C1 segment of cervical spinal cord (tissue), 14 donors: ENCODE results near the gene NOX5.

Experiments used
- DNase-seq, 14 donors: peaks; one replicate each; lab custom pipeline; 2025; lab: John Stamatoyannopoulos, UW

NOX5 gene

DNA sequence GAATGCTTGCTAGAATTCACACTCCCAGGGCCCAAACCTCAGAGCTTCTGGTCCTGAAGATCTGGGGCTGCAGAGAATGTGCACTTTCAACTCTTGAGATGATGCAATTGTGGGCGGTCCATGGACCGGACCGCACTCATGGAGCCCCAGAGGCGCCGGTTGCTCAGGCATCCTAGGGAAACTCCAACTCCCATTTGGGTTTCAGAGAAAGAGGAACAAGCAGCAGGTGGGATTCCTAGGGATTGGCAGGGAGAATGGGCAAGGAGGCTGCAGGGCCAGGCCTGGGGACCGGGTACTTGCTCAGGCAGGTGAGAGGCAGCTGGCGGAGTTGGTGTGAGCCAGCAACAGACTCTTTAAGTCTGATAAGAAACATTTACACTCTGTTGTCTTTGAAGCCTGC is 3.5 kb downstream of the NOX5 start:
- DNase-seq: no peak

DNA sequence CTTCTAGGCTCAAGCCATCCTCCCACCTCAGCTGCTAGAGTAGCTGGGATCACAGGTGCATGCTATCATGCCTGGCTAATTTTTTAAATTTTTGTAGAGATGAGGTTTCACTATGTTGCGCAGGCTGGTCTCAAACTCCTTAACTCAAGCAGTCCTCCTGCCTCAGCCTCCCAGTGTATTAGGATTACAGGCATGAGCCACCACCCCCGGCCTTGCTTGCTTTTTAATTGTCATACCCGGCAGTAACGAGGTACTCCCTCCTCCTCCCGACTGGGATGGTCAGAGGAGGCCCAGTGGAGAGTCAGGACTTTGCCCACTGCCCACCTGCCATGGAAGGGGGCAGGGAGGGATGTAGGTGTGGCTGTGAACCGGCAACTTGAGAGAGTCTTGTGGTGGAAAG is 4.5 kb downstream of the NOX5 start:
- DNase-seq: no peak

DNA sequence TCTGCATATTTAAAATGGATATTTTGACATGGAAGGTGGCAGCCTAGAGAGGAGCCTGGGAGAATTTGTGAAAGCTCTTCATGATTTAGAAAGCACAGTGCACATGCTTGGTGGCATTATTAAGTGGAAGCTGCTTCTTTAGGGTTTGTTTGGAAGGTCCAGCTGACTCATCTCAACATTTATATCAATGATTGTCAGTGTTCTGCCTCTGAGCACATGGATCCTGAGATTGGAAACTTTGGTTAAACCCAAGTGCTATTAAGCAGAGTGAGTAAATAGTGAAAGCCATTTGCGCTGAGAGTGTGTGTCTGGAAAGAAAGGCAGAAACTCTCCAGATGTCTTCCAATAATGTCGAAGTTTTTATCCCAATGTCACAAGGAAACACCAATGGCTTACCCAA is 7.4 kb downstream of the NOX5 start:
- DNase-seq: no peak

DNA sequence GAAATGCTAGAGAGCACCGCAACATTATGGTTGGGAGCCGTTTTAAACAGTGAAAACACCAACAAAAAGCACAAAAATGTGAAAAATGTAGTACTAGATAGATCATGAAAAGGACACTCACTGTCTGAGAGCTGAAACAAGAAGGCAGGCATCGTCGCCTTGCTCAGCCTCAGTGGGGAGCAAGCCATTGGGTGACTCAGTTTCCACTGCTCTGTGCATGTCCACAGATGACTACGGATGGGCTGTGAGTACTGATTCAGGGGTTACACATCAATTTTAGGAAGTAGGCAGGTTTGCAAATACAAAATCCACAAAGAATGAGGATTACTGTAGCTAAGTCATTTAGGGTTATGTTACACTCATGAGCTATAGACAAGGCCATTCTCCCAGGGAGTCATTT is 10.8 kb downstream of the NOX5 start:
- no peak for DNase-seq

DNA sequence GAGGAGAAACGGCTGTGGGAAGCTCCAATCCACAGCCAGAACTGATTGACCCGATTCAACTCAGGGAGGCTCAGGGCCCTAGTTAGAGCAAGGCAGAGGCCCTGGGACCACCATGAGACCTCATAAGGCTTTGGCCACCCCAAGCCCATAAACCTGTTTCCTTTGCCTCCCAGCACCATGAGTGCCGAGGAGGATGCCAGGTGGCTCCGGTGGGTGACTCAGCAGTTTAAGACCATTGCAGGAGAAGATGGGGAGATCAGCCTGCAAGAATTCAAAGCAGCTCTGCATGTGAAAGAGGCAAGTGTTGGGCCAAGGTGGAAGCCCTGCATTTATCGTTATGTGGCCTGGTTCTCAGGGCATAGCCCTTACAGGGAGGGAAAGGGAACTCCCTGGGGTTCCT is 11.9 kb downstream of the NOX5 start:
- DNase-seq: no peak

DNA sequence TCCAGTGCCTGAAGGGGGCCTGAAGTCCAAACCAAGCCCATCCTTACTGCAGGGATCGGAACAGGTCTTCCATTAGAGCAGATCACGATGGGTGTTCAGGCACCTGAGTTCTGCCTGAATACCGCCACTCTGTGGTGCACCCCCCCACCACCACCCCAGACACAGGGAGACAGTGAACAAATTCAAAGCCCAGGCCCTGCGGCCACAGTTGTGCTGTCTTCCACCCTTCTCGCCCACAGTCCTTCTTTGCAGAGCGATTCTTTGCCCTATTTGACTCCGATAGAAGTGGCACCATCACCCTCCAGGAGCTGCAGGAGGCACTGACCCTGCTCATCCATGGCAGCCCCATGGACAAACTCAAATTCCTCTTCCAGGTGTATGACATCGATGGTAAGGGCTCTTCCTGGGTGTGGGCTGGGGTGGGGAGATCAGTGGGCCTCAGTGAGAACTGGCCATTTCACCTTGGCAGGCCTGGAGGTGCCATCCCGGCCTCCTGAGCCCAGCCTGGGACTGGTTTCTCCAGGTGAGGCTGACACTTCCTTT is 13.6 kb downstream of the NOX5 start:
- no peak for DNase-seq

DNA sequence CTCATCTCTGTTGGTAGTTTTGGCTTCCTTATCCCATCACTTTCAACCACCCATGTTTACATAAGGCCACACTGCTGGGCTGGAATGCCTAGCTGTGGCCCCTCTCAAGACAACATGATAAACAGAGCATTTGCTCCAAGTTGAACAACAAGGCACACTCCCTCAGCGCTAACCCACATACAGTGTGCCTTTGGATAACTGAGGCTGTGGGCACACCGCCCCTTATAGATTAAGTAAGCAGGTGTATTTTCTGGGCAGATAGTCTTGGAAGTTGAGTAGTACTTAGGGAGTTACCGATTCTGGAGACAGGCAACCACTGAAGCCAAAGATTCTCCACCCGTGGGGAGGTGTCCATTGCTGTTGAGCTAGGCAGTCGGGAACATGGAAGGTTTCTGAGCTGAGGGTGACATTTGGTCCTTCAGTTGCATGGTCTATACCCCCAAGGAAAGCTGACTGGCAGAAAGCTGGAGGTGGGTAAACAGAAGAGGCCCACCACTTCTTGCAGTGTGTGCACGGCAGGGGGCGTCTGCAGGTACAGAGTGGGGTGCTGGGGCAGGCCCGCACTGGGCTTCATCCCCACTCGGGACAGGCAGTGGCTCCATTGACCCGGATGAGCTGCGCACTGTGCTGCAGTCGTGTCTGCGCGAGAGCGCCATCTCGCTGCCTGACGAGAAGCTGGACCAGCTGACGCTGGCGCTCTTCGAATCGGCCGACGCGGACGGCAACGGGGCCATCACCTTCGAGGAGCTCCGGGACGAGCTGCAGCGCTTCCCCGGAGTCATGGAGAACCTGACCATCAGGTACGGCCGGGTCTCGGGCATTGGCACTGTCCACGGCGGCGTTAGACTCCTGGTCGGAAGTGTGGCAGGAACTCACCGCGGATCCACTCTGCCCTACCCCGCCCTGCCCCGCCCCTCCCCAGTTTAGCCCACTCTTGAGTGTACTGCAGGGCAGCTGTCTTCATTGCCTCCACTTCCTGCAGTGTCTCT is 16.8 kb downstream of the NOX5 start:
- DNase-seq: no peak

DNA sequence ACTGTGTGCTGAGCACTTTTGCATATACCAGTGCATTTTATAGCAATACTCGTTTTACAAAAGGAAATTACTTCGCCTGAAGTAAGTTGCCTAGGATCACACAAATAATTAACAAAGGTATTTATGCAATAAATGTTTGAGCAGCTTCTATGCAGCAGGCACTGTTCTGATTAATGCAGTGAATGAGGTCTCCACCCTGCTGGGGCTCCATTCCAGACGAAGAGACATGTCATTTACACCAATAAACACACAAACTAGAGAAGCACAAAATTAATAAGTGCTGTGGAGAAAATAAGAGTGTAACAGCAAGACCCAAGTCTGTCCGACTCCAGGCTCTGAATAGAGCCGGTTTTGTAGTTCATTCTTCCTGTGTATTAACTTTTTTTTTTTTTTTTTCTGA is 17.5 kb downstream of the NOX5 start:
- DNase-seq: no peak

DNA sequence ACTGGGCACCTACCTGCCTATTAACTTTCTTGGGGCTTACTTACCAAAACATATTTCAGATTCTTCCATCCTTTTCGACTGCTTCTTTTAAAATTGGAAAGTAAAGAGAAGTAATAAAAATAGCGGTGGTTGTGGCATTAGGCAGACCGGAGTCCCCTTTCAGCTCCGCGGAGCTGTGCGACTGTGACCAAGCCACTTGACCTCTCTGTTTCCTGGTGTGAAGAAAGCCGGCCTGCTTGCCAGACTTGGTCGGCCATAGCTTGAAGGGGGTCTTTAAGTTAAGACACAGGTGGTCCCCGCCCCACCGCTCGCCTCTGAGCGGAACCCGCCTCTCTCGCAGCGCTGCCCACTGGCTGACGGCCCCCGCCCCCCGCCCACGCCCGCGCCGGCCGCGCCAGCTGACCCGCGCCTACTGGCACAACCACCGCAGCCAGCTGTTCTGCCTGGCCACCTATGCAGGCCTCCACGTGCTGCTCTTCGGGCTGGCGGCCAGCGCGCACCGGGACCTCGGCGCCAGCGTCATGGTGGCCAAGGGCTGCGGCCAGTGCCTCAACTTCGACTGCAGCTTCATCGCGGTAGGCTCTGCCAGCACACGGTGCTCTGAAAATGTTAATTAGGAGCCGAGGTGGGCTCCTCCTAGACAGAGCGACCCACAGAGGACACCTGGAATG is 18.3 kb downstream of the NOX5 start:
- no peak for DNase-seq

DNA sequence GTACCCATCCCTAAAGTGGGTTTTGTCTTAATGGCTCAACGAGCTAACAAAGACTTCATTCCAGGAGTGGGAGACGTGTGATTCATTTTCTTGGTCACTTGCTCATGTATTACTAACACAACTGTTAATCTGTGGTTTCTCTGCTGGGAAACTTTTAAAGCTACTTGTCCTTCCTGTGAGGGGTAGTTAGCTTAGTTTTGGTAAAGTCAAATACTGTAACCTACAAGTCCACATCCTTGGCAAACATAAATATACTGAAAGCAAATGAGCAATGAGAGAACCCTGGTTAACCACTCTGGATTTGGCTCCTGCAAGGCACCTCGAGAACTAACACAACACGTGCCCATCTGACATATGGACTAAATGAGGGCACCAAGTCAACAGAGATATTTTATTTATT is 19.9 kb downstream of the NOX5 start:
- no peak for DNase-seq

DNA sequence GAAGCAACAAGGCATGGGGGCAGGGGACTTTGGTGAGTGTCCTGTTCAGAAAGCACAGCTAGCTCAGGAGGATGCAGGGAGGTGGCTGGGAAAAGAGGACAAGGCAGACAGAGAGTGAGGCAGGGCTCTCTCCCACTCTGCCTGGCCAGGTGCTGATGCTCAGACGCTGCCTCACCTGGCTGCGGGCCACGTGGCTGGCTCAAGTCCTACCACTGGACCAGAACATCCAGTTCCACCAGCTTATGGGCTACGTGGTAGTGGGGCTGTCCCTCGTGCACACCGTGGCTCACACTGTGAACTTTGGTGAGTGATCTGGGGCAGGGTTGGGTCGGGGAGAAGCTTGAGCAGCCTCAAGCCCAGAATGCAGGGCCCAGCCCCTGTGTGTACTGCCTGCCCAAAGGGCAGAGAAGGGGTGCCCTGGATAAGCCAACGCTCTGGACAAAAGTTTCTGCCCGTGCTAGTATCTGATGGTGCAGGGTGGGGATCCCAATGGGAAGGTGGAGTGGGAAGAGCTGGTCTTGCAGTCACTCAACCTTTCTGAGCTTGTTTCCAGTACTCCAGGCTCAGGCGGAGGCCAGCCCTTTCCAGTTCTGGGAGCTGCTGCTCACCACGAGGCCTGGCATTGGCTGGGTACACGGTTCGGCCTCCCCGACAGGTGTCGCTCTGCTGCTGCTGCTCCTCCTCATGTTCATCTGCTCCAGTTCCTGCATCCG is 20.9 kb downstream of the NOX5 start:
- no peak for DNase-seq

DNA sequence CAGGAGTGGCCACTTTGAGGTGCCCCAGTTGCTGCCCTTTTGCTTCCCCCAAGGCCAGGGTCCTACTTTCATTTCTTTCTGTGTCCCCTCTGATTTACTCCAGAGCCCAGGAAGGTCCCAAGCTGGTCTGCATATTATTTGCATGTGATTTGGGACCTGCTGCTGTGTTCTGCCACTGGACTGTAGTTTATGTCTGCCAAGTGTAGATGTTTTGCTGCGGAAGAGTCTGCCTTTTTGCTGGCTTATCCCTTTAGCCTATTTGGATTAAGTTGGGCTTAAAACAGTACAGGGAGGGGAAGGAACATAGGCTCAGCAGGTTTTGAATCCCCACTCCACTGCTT is 21.4 kb downstream of the NOX5 start:
- DNase-seq: no peak

DNA sequence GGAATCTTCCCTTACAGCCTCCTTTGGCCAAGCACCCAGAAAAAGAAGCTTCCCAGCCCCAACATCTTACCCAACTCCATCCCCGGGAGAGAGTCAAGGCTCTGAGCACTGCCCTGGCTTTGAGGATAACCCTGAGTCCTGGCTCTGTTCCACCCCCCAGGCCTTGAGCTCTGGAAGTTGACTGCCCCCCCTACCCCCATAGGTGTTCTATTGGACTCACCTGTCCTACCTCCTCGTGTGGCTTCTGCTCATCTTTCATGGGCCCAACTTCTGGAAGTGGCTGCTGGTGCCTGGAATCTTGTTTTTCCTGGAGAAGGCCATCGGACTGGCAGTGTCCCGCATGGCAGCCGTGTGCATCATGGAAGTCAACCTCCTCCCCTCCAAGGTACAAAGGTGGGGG is 22.3 kb downstream of the NOX5 start:
- DNase-seq: no peak

DNA sequence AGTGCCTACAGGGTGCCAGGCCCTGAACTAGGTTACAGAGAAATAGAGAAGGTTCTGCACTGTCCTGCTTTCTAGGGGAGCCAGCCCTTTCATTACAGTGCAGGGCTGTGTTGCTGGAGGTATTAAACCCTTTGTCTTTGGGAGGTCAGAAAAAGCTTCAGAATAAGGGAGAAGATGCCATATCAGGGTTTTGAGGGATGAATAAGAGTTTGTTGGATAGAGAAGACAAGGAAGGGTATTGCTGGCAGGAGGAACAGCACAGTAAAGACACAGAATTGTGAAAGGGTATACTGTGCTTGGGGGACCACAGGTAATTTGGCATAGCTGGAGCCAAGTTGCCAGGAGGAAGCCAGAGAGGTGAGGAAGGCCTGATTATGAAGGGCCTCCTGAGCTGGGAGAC is 23.0 kb downstream of the NOX5 start:
- no peak for DNase-seq

DNA sequence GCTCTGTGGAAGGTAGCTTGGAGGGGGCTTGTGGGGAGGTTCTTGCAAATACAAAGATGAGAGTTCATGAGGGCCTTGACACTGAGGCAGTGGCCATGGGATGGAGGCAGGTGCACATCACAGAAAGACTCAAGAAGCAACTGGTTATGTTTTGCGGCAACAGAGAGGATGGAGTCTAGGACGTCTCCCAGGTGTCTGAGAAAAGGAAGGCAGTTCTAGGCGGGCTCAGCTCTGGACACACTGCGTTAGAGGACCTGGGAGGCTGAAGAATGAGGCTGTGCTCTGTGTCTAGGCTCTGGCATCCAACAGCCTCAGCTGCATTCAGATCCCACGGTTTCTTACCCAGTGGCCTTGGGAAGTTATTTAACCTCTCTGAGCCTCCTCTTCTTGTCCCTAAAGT is 23.5 kb downstream of the NOX5 start:
- DNase-seq: no peak

DNA sequence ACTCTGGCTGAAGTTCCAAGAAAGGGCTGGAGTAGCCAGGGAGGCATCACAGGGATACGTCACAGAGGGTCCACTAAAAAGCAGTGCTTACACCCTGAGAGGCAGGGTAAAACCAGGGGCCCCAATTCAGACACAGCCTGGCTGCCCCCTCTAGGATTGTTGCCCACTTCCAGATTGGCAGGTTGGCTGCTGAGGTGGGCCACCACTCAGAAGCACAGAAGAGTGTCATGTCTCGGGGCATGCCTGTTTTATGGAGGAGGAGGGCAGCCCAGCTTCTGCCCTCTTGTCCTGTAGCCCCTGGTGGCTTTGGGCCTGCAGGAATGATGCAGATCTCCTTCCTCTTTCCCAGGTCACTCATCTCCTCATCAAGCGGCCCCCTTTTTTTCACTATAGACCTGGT is 24.0 kb downstream of the NOX5 start:
- no peak for DNase-seq

DNA sequence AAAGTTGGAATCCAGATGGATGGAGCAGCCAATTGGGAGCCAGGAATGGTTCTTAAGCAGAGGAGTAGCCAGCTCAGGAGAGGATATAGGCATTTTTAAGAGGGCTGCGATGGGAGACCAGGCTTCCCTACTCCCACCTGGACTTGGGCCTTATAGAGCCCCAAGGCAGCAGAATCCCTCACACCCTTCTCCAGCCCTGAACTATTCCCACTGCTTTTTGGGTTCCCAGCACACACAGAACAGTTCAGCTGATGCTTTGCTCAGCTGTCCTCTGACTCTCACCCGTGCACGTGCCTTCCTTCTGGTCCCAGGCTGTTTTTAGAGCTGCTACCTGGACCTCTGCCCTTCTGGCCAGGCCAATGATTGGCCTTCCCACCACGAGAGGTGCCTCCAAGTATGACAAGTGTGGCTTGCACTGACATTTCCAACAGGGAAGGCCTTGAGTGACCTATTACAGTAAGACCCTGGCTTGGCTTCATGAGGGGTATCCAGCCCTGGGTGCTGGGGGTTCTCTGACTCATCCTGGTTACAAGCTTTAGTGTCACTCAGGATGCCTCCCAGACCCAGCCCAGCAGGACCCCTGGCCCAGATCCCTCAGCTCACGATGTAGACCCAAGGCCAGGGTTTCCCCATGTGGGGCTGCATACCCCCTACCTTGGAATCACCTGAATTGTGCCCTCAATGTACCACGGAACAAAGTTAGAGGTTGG is 25.2 kb downstream of the NOX5 start:
- no peak for DNase-seq

DNA sequence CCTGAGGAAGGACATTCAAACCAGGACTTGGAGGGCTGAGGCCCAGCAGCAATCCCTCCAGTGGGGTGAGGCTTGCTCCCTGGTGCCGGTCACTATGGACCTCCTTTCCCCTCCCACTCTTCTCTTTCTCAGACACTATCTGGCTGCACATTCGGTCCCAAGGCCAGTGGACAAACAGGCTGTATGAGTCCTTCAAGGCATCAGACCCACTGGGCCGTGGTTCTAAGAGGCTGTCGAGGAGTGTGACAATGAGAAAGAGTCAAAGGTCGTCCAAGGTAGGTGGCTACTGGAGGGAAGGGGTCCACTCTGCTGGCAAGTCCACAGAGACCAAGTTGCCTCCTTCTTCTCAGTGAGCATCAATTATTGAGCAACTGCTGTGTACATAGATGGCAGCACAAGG is 28.0 kb downstream of the NOX5 start:
- DNase-seq: no peak

DNA sequence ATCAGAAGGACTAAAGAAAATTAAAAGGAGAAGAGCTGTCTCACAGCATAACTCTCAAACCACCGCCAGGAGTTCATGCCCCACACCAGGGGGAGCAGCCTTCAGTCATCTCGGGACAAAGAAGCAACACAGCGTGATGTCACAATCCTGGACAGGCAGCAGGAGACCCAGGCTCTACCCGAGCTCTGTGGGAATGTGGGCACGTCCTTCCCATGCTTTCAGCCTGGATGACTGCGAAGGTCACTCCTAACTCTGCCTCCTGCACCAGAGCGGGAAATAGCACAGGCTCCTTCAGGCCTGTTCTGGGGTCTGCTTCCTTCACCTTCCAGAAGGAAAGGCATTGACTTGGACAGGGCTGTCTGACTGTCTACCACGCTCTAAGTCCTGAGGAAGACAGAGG is 31.3 kb downstream of the NOX5 start:
- DNase-seq: no peak

DNA sequence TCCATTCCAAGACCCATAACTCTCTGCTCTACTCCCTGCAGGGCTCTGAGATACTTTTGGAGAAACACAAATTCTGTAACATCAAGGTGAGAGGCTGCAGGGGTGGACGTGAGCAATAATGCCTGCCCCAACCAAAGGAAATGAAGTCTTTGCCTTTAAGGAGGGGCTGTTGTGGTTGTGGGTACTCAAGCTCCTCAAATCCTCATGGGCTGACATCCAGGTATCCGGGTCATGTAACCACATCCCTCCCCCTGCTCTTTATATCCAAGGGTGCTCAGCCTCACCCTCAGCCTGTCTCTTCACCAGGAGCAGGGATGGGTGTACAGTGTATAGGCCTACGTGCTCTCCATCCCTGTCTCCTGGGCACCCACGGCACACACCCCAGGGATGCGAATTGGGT is 32.3 kb downstream of the NOX5 start:
- no peak for DNase-seq

DNA sequence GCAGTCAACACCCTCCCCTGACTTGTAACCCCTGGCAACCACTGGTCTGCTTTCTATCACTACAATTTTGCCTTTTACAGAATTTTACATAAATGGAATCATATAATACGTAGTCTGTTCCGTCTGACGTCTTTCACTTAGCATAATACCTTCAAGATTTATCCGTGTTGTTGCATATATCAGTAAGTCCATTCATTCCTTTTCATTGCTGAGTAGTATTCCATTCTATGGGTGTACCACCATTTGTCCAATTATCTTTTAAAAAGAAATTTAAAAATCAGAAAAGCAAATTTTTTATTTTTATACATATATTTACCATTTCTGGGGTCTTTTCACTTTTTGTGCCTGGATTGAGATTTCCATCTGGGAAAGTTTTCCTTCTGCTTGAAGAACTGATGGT is 35.5 kb downstream of the NOX5 start:
- DNase-seq: no peak

DNA sequence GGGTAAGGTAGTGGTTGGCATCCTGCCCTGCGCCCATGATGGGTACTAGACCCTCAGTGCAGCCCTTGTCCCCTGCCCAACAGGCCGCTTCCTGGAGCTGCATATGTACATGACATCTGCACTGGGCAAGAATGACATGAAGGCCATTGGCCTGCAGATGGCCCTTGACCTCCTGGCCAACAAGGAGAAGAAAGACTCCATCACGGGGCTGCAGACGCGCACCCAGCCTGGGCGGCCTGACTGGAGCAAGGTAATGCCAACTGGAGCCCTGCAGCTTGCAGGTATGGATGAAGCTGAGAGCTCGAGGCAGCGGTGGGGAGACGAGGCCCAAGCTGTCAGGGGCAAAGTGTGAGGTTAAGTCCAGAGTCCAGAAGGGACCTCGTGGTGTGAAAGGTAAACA is 40.8 kb downstream of the NOX5 start:
- no peak for DNase-seq
